Measurements from ENCODE around the gene ELMO1. TPM values are rescaled to one million over a fixed set of nuclear protein-coding genes. Genes with fewer than 3 reads are reported as not detected.

The ELMO1 gene
- total RNA-seq, 1 donor from 2014 or later = 53.8 TPM

- no peaks in the 10 kb centered on the region for H3K27me3 ChIP-seq
- H3K4me1 ChIP-seq = no peaks in the 10 kb centered on the region
- no peaks in the 10 kb centered on the region for H3K9me3 ChIP-seq
- TF ChIP-seq, protein P1, sequence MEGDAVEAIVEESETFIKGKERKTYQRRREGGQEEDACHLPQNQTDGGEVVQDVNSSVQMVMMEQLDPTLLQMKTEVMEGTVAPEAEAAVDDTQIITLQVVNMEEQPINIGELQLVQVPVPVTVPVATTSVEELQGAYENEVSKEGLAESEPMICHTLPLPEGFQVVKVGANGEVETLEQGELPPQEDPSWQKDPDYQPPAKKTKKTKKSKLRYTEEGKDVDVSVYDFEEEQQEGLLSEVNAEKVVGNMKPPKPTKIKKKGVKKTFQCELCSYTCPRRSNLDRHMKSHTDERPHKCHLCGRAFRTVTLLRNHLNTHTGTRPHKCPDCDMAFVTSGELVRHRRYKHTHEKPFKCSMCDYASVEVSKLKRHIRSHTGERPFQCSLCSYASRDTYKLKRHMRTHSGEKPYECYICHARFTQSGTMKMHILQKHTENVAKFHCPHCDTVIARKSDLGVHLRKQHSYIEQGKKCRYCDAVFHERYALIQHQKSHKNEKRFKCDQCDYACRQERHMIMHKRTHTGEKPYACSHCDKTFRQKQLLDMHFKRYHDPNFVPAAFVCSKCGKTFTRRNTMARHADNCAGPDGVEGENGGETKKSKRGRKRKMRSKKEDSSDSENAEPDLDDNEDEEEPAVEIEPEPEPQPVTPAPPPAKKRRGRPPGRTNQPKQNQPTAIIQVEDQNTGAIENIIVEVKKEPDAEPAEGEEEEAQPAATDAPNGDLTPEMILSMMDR (IDR thresholded peaks at IDR 0.05) = no peak
- ATAC-seq = no peak
- peaks cover 22% of the 10 kb centered on the region for H3K36me3 ChIP-seq
- DNase-seq = no peak
- no peak overlapping the region for H3K4me3 ChIP-seq
- intact Hi-C loops (cut with DNase I) = no loop called here
- H3K27ac ChIP-seq = no peak overlapping the region
These were observed 588.0 kb downstream of the ELMO1 start for GRCh38 chr7:36860681-36861080.

DNA sequence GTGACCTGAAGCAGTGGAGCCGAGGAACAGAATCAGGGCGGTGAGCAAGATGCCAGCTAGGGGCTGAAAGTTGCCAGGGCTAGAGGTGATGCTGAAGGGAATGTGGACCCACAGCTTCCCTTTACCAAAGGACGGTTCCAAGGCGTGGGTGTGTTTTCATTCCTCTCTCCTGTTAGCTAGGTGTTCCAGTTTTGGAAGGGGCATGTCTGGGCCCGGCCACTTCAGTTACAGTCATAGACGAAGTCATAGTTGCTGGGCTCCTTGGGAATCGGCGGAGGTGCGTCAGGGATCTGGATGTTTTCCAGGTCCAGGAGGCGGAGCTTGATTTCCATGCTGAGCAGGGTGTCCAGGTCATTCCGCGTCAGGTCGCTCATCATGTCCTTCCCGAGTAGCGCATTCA lies 593.3 kb downstream of the ELMO1 start:
- Histone ChIP-seq H3K4me3 (no peak overlapping the region), H3K4me1 (no peaks in the 10 kb centered on the region), H3K9me3 (no peaks in the 10 kb centered on the region), H3K36me3 (peaks cover 29% of the 10 kb centered on the region), H3K27ac (no peak overlapping the region), H3K27me3 (no peaks in the 10 kb centered on the region)
- no peak for ATAC-seq
- TF ChIP-seq, protein P1 (IDR thresholded peaks at IDR 0.05) = no peak
- no peak for DNase-seq
- intact Hi-C loops (cut with DNase I) = no loop called here

DNA sequence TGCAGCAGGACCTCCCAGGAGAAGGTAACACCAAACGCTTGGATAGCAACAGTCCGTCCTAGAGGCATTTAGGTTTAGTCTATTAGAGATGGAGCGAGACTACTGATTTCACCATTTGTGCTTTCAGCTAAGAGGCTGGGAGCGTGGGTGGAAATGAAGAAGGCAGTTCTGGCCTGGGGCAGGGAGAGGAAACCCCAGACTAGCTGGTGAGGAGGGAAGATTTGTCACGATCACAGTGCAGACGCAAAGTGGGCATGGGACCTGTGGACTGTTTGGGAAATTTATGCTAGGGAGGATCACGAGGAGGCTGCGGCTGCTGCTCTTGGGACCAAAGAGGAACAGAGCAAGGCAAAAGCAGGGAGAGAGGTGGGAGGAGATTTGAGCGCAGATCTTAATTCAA lies 594.0 kb downstream of the ELMO1 start:
- ATAC-seq (no peak), DNase-seq (no peak)
- no peaks in the 10 kb centered on the region for H3K9me3 ChIP-seq
- no peak overlapping the region for H3K4me3 ChIP-seq
- peaks cover 25% of the 10 kb centered on the region for H3K36me3 ChIP-seq
- H3K4me1 ChIP-seq = no peaks in the 10 kb centered on the region
- H3K27ac ChIP-seq = no peak overlapping the region
- TF ChIP-seq, protein P1 (IDR thresholded peaks at IDR 0.05) = no peak
- no peaks in the 10 kb centered on the region for H3K27me3 ChIP-seq
- intact Hi-C loops (cut with DNase I) = no loop called here

- Histone ChIP-seq H3K4me1 (no peaks in the 10 kb centered on the region), H3K27me3 (no peaks in the 10 kb centered on the region), H3K36me3 (peaks cover 25% of the 10 kb centered on the region), H3K27ac (no peak overlapping the region), H3K4me3 (no peak overlapping the region), H3K9me3 (peaks cover 7% of the 10 kb centered on the region)
- DNase-seq (no peak), ATAC-seq (no peak)
- intact Hi-C loops (cut with DNase I) = no loop called here
- TF ChIP-seq, protein P1 (IDR thresholded peaks at IDR 0.05) = no peak
These were observed 595.7 kb downstream of the ELMO1 start for GRCh38 chr7:36852931-36853330.

DNA sequence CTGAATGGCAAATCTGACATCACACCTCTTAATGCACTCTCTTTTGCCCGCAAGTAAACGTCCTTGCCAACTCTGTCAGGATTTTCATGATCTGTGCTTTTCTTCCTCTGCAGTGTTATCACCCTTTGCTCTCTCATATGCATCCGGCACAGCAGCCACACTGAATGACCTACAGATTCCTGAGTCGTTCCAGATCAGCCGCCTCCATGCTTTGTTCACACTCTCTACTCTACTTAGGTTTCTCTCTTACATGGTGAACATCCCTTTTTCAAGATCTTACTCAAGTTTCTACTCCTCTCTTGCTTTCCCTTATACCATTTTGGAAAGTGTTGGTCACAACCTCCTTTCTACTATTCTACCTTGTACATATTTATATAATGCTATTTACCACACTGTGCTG lies 596.6 kb downstream of the ELMO1 start:
- Histone ChIP-seq H3K4me1 (no peaks in the 10 kb centered on the region), H3K36me3 (peaks cover 25% of the 10 kb centered on the region), H3K4me3 (no peak overlapping the region), H3K27me3 (no peaks in the 10 kb centered on the region), H3K9me3 (peaks cover 12% of the 10 kb centered on the region), H3K27ac (no peak overlapping the region)
- DNase-seq (no peak), ATAC-seq (no peak)
- intact Hi-C loops (cut with DNase I) = no loop called here
- TF ChIP-seq, protein P1 (IDR thresholded peaks at IDR 0.05) = no peak

DNA sequence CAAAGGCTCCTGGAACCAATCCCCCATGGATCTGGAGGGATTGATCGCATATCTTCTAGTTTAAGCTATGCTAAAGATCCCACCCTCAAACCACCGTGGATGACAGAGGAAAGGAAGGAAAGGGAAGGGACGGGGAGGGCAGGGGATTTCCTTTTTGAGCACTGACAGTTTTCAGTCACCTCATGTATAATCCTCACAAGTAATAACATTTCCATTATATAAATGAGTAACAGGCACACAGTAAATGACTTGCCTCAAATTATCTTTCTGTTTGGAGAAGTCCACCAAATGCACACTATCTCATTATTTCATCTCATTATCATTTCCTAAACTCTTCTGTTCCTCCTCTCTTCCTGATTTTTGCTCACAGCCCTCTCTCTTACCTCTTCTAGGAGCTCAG lies 597.3 kb downstream of the ELMO1 start:
- DNase-seq = no peak
- intact Hi-C loops (cut with DNase I) = no loop called here
- TF ChIP-seq, protein P1 (IDR thresholded peaks at IDR 0.05) = no peak
- peaks cover 25% of the 10 kb centered on the region for H3K36me3 ChIP-seq
- H3K9me3 ChIP-seq = peaks cover 12% of the 10 kb centered on the region
- H3K27ac ChIP-seq = no peak overlapping the region
- ATAC-seq = no peak
- no peaks in the 10 kb centered on the region for H3K27me3 ChIP-seq
- H3K4me3 ChIP-seq = no peak overlapping the region
- H3K4me1 ChIP-seq = no peaks in the 10 kb centered on the region
